Neutrophil (primary cell): ENCODE data around the gene PDLIM7.

Experiments
- H3K27ac ChIP-seq: fragments of 200-600 bp; sonication (generic); 2 replicates; pipeline ENCODE4 v1.5.1; 2016; ENCODE audit warnings: mild to moderate bottlenecking, moderate library complexity
- H3K27me3 ChIP-seq: fragments of 200-600 bp; sonication (generic); 2 replicates; pipeline ENCODE4 v1.6.0; 2016; ENCODE audit warnings: mild to moderate bottlenecking
- H3K36me3 ChIP-seq: fragments of 200-600 bp; sonication (generic); 2 replicates; pipeline ENCODE4 v1.5.1; 2017
- H3K4me1 ChIP-seq, 2 experiments: fragments of 200-600 bp in 1 of 2; sonication (generic) in 1 of 2; 1 replicate in 1 of 2; 2 replicates in 1 of 2; pipeline versions ENCODE4 v1.5.1 to v1.6.1; 2013 to 2016; ENCODE audit warnings: low read depth in 1 of 2, low read length in 1 of 2, mild to moderate bottlenecking in 1 of 2, moderate library complexity in 1 of 2; ENCODE audit not compliant: control insufficient read depth in 1 of 2, insufficient read depth in 1 of 2
- H3K4me3 ChIP-seq, 2 experiments: fragments of 200-600 bp in 1 of 2; sonication (generic) in 1 of 2; 1 replicate in 1 of 2; 2 replicates in 1 of 2; pipeline ENCODE4 v1.5.1; 2013 to 2016; ENCODE audit warnings: low read depth in 1 of 2, low read length in 1 of 2, mild to moderate bottlenecking in 1 of 2, moderate library complexity in 1 of 2
- H3K9me3 ChIP-seq: fragments of 200-600 bp; sonication (generic); 2 replicates; pipeline ENCODE4 v1.5.1; 2016
- TF ChIP-seq, protein P1 (sequence below): fragments of 200-600 bp; sonication (generic); IDR thresholded peaks from 2 replicates; pipeline ENCODE4 v1.5.1; 2016; ENCODE audit warnings: antibody characterized with exemption

Gene PDLIM7

DNA sequence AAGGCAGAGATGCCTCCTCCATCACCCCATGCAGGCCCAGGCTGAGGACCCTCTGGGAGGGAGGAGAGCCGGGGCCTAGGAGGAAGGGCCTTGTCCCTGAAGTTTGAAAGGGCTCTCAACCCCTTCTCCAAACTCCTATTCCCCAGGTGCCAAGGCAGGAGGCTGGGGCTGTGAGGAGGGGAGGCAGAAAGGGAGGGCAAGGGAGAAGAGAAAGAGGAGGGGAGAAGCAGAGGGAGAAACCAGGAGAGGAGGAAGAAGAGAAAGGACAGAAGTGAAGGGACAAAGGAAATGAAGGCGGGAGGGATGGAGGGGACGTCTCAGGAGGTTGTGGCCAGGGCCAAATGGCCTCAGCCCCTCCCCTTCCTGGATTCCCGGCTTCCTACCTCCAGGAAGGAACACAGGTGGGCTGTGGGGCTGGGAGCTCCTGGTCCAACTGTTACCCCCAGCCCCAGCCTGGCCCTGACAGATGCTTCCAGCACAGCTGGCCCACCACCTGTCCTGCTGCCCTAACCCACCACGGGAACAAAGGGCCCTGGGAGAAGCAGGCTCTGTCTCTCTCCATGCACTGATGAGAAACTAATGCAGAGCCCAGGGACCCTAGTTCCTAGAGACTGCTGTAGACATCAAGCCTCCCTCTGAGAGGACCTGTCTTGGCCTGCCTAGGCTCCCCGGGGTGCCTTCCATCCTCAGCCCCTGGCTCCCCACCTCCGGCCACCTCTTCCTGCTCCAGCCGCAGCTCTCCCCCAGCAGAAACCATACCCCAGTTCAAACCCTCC, 27.5 kb downstream of the PDLIM7 start:
- Histone ChIP-seq H3K9me3 (no peaks in the 10 kb centered on the region), H3K27ac (no peak overlapping the region), H3K4me3 (no peak overlapping the region), H3K36me3 (no peaks in the 10 kb centered on the region), H3K27me3 (peaks cover 57% of the 10 kb centered on the region), H3K4me1 (peaks cover 21 to 38% of the 10 kb centered on the region in 2 experiments)
- TF ChIP-seq, protein P1, sequence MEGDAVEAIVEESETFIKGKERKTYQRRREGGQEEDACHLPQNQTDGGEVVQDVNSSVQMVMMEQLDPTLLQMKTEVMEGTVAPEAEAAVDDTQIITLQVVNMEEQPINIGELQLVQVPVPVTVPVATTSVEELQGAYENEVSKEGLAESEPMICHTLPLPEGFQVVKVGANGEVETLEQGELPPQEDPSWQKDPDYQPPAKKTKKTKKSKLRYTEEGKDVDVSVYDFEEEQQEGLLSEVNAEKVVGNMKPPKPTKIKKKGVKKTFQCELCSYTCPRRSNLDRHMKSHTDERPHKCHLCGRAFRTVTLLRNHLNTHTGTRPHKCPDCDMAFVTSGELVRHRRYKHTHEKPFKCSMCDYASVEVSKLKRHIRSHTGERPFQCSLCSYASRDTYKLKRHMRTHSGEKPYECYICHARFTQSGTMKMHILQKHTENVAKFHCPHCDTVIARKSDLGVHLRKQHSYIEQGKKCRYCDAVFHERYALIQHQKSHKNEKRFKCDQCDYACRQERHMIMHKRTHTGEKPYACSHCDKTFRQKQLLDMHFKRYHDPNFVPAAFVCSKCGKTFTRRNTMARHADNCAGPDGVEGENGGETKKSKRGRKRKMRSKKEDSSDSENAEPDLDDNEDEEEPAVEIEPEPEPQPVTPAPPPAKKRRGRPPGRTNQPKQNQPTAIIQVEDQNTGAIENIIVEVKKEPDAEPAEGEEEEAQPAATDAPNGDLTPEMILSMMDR, result no peak

- TF ChIP-seq, protein P1, result no peak
- Histone ChIP-seq H3K27me3 (peaks cover 47% of the 10 kb centered on the region), H3K4me3 (no peak overlapping the region), H3K36me3 (no peaks in the 10 kb centered on the region), H3K27ac (no peak overlapping the region), H3K9me3 (no peaks in the 10 kb centered on the region), H3K4me1 (peaks cover 14 to 30% of the 10 kb centered on the region in 2 experiments)
These were observed 28.4 kb downstream of the PDLIM7 start for GRCh38 chr5:177468685-177469628.

DNA sequence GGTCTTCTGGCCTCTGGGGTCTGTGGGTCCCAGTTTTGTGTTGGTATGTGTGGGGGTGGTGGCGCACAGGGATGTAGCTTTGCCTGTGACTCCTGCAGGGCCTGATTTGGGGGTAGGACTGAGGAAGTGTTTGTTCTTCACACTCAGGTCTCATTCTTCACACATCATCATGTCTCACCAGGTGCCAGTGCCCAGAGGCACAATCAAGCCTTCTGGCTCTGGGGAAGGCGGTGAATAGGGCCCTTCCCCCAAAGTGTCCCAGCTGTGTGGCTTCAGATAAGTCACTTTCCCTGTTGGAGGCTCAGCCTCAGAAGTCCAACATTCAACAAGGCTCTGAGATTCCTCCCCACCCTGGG, 29.1 kb downstream of the PDLIM7 start:
- Histone ChIP-seq H3K27me3 (peaks cover 41% of the 10 kb centered on the region), H3K4me3 (no peak overlapping the region), H3K9me3 (no peaks in the 10 kb centered on the region), H3K4me1 (peaks cover 18 to 28% of the 10 kb centered on the region in 2 experiments), H3K36me3 (no peaks in the 10 kb centered on the region), H3K27ac (no peak overlapping the region)
- TF ChIP-seq, protein P1, result no peak

DNA sequence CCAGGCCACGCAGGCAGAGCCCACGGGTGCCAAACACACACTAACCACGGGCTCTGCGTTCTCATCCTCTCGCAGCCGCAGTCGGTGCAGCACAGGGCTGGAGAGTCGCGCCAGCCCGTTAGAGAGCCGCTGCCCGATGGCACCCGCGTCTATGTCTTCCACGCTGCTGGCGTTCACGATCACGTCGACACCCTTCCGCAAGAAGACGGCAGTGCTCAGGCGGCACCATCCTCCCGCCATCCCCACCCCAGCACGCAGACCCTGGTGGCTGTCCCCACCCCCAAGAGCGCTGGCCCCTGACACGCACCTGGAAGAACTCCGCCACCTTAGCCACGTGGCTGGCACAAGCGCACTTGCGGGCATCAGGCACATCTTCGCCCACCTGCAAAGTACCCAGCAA, 30.0 kb downstream of the PDLIM7 start:
- TF ChIP-seq, protein P1, result no peak
- Histone ChIP-seq H3K36me3 (no peaks in the 10 kb centered on the region), H3K4me3 (no peak overlapping the region), H3K27me3 (peaks cover 32% of the 10 kb centered on the region), H3K9me3 (no peaks in the 10 kb centered on the region), H3K4me1 (peaks cover 24 to 28% of the 10 kb centered on the region in 2 experiments), H3K27ac (no peak overlapping the region)

- Histone ChIP-seq H3K27me3 (peaks cover 26% of the 10 kb centered on the region), H3K4me3 (no peak overlapping the region), H3K36me3 (no peaks in the 10 kb centered on the region), H3K4me1 (peaks cover 24 to 28% of the 10 kb centered on the region in 2 experiments), H3K27ac (peak overlapping the region; percentile 18), H3K9me3 (no peaks in the 10 kb centered on the region)
- TF ChIP-seq, protein P1, result no peak
These were observed 30.5 kb downstream of the PDLIM7 start for GRCh38 chr5:177466861-177467260.
